HUES48 (cell line): ENCODE data around the gene DCUN1D2.

Experiments used
- H3K27ac ChIP-seq: one replicate; pipeline ENCODE4 v1.7.0; 2013; ENCODE audit warnings: low read depth, low read length, inconsistent platforms
- H3K27me3 ChIP-seq: 2 replicates; pipeline ENCODE4 v1.6.1; 2013; ENCODE audit warnings: mild to moderate bottlenecking, low read length; ENCODE audit not compliant: control insufficient read depth, insufficient read depth
- H3K36me3 ChIP-seq: 2 replicates; pipeline ENCODE4 v1.6.1; 2013; ENCODE audit warnings: low read length; ENCODE audit not compliant: control insufficient read depth, insufficient read depth
- H3K4me1 ChIP-seq: 2 replicates; pipeline ENCODE4 v1.6.1; 2013; ENCODE audit warnings: mild to moderate bottlenecking, low read length; ENCODE audit not compliant: control insufficient read depth, insufficient read depth
- H3K4me3 ChIP-seq: 2 replicates; pipeline ENCODE4 v1.5.1; 2013; ENCODE audit warnings: mild to moderate bottlenecking, low read depth, low read length
- H3K9ac ChIP-seq: 2 replicates; pipeline ENCODE4 v1.6.1; 2013; ENCODE audit warnings: mild to moderate bottlenecking, low read depth, low read length, moderate library complexity
- H3K9me3 ChIP-seq: 2 replicates; pipeline ENCODE4 v1.6.1; 2013; ENCODE audit warnings: low read length; ENCODE audit not compliant: control insufficient read depth, insufficient read depth

Gene DCUN1D2

GRCh38 chr13:113488283-113488682, 2.2 kb downstream of the DCUN1D2 start:
- Histone ChIP-seq H3K27ac (no peak overlapping the region), H3K4me3 (0 out of 2 replicates have a peak overlapping the region, but pooled peaks have one; percentile 82), H3K9ac (no peak overlapping the region), H3K9me3 (no peaks in the 10 kb centered on the region), H3K4me1 (peaks cover 36% of the 10 kb centered on the region), H3K36me3 (peaks cover 13% of the 10 kb centered on the region), H3K27me3 (no peaks in the 10 kb centered on the region)

- no peak overlapping the region for H3K9ac ChIP-seq
- no peaks in the 10 kb centered on the region for H3K9me3 ChIP-seq
- no peak overlapping the region for H3K4me3 ChIP-seq
- no peak overlapping the region for H3K27ac ChIP-seq
- H3K36me3 ChIP-seq = peaks cover 17% of the 10 kb centered on the region
- peaks cover 27% of the 10 kb centered on the region; the same call in 1 of the 2 replicates for H3K4me1 ChIP-seq
- no peaks in the 10 kb centered on the region for H3K27me3 ChIP-seq
These were observed 3.8 kb downstream of the DCUN1D2 start for GRCh38 chr13:113486698-113487097.

GRCh38 chr13:113485545-113485944, 5.0 kb downstream of the DCUN1D2 start:
- Histone ChIP-seq H3K4me3 (no peak overlapping the region), H3K36me3 (peaks cover 20% of the 10 kb centered on the region), H3K4me1 (peaks cover 27% of the 10 kb centered on the region; the same call in 1 of the 2 replicates), H3K9me3 (no peaks in the 10 kb centered on the region), H3K27ac (no peak overlapping the region), H3K9ac (no peak overlapping the region), H3K27me3 (no peaks in the 10 kb centered on the region)

GRCh38 chr13:113483504-113484293, 6.8 kb downstream of the DCUN1D2 start:
- Histone ChIP-seq H3K9me3 (no peaks in the 10 kb centered on the region), H3K36me3 (peaks cover 39% of the 10 kb centered on the region), H3K4me1 (peaks cover 20% of the 10 kb centered on the region; the same call in 1 of the 2 replicates), H3K9ac (no peak overlapping the region), H3K4me3 (no peak overlapping the region), H3K27me3 (no peaks in the 10 kb centered on the region), H3K27ac (no peak overlapping the region)

- Histone ChIP-seq H3K9ac (no peak overlapping the region), H3K27ac (no peak overlapping the region), H3K27me3 (no peaks in the 10 kb centered on the region), H3K4me3 (no peak overlapping the region), H3K4me1 (peaks cover 17% of the 10 kb centered on the region; the same call in 1 of the 2 replicates), H3K36me3 (peaks cover 45% of the 10 kb centered on the region), H3K9me3 (no peaks in the 10 kb centered on the region)
These were observed 7.4 kb downstream of the DCUN1D2 start for GRCh38 chr13:113483081-113483480.

GRCh38 chr13:113479179-113479578, 11.3 kb downstream of the DCUN1D2 start:
- no peaks in the 10 kb centered on the region for H3K27me3 ChIP-seq
- no peak overlapping the region for H3K4me3 ChIP-seq
- no peak overlapping the region for H3K27ac ChIP-seq
- peaks cover 71% of the 10 kb centered on the region for H3K36me3 ChIP-seq
- H3K9me3 ChIP-seq = no peaks in the 10 kb centered on the region
- H3K9ac ChIP-seq = no peak overlapping the region
- peaks cover 4% of the 10 kb centered on the region; the same call in 1 of the 2 replicates for H3K4me1 ChIP-seq

GRCh38 chr13:113477724-113478123, 12.8 kb downstream of the DCUN1D2 start:
- Histone ChIP-seq H3K27me3 (no peaks in the 10 kb centered on the region), H3K9ac (no peak overlapping the region), H3K4me1 (no peaks in the 10 kb centered on the region), H3K9me3 (no peaks in the 10 kb centered on the region), H3K4me3 (no peak overlapping the region), H3K27ac (no peak overlapping the region), H3K36me3 (peaks cover 79% of the 10 kb centered on the region)

- H3K36me3 ChIP-seq = peaks cover 79% of the 10 kb centered on the region
- H3K4me1 ChIP-seq = no peaks in the 10 kb centered on the region; the same call in 1 of the 2 replicates
- no peak overlapping the region for H3K9ac ChIP-seq
- no peaks in the 10 kb centered on the region for H3K9me3 ChIP-seq
- no peaks in the 10 kb centered on the region for H3K27me3 ChIP-seq
- no peak overlapping the region for H3K27ac ChIP-seq
- H3K4me3 ChIP-seq = no peak overlapping the region
These were observed 13.7 kb downstream of the DCUN1D2 start for GRCh38 chr13:113476811-113477210.

- Histone ChIP-seq H3K27ac (no peak overlapping the region), H3K36me3 (peaks cover 83% of the 10 kb centered on the region), H3K4me1 (peaks cover 3% of the 10 kb centered on the region; the same call in 1 of the 2 replicates), H3K9me3 (no peaks in the 10 kb centered on the region), H3K4me3 (no peak overlapping the region), H3K9ac (no peak overlapping the region), H3K27me3 (no peaks in the 10 kb centered on the region)
These were observed 14.6 kb downstream of the DCUN1D2 start for GRCh38 chr13:113475911-113476310.

- Histone ChIP-seq H3K27me3 (no peaks in the 10 kb centered on the region), H3K27ac (no peak overlapping the region), H3K4me3 (no peak overlapping the region), H3K4me1 (peaks cover 3% of the 10 kb centered on the region; the same call in 1 of the 2 replicates), H3K9ac (no peak overlapping the region), H3K36me3 (peaks cover 79% of the 10 kb centered on the region), H3K9me3 (no peaks in the 10 kb centered on the region)
These were observed 15.2 kb downstream of the DCUN1D2 start for GRCh38 chr13:113475280-113475679.

GRCh38 chr13:113474179-113474578, 16.3 kb downstream of the DCUN1D2 start:
- Histone ChIP-seq H3K36me3 (peaks cover 72% of the 10 kb centered on the region), H3K27me3 (no peaks in the 10 kb centered on the region), H3K9me3 (no peaks in the 10 kb centered on the region), H3K27ac (no peak overlapping the region), H3K9ac (no peak overlapping the region), H3K4me3 (no peak overlapping the region), H3K4me1 (peaks cover 3% of the 10 kb centered on the region; the same call in 1 of the 2 replicates)
